CD4-positive, alpha-beta T cell treated with Interleukin-12 subunit alpha and Interleukin-12 subunit beta, for 1 hour (primary cell): ENCODE results near the gene SLC7A14.

Source experiments
- DNase-seq: peaks from one replicate; pipeline ENCODE4 v3.0.0-alpha.2; 2020

Gene SLC7A14

GRCh38 chr3:170421111-170421641 lies 164.7 kb downstream of the SLC7A14 start:
- DNase-seq: no peak

GRCh38 chr3:170420307-170420821 lies 165.5 kb downstream of the SLC7A14 start:
- no peak for DNase-seq

- DNase-seq: no peak
These were observed 166.3 kb downstream of the SLC7A14 start for GRCh38 chr3:170419557-170420087.

GRCh38 chr3:170418422-170419398 lies 167.2 kb downstream of the SLC7A14 start, which contains the start of gene CLDN11:
CLDN11 (plus strand) TSS chr3:170418868; CDS start chr3:170419067, 199 bp downstream.
- no peak for DNase-seq

GRCh38 chr3:170417090-170417489 lies 168.8 kb downstream of the SLC7A14 start:
- no peak for DNase-seq

GRCh38 chr3:170414202-170414663 lies 171.6 kb downstream of the SLC7A14 start:
- DNase-seq: peak; percentile 55

- no peak for DNase-seq
These were observed 172.6 kb downstream of the SLC7A14 start for GRCh38 chr3:170413291-170413690.

- no peak for DNase-seq
These were observed 175.3 kb downstream of the SLC7A14 start for GRCh38 chr3:170410428-170411029.
